HepG2 (cell line): ENCODE data around the gene ANKRD40. TPM values are rescaled to one million over a fixed set of nuclear protein-coding genes. Genes with fewer than 3 reads are reported as not detected.
A peak's percentile ranks its signal among the peaks of the same experiment; 100 is the strongest.

Experiments
- CHCHD3 ChIP-seq: sonication (generic); formaldehyde crosslinking; IDR thresholded peaks from 2 replicates; pipeline ENCODE4 v1.8.0; 2022; ENCODE audit warnings: mild to moderate bottlenecking, missing genetic modification reagents, moderate library complexity
- E2F5 ChIP-seq: sonication (generic); formaldehyde crosslinking; conservative IDR thresholded peaks from 2 replicates; pipeline ENCODE4 v1.4.0; 2020; ENCODE audit warnings: missing genetic modification reagents
- EEA1 ChIP-seq: sonication (generic); formaldehyde crosslinking; IDR thresholded peaks from 2 replicates; pipeline ENCODE4 v1.5.1; 2020; ENCODE audit warnings: mild to moderate bottlenecking, missing genetic modification reagents, borderline replicate concordance
- ELF1 ChIP-seq: sonication (generic); formaldehyde crosslinking; IDR thresholded peaks from 2 replicates; pipeline ENCODE4 v1.4.0; 2020; ENCODE audit warnings: missing genetic modification reagents
- ELF4 ChIP-seq: sonication (generic); formaldehyde crosslinking; IDR thresholded peaks from 2 replicates; pipeline ENCODE4 v1.5.0; 2020; ENCODE audit warnings: missing genetic modification reagents, mild to moderate bottlenecking, moderate library complexity, borderline replicate concordance
- FOXK2 ChIP-seq: fragments of 450-650 bp; IDR thresholded peaks from 2 replicates; pipeline ENCODE4 v1.6.1; 2016
- HDAC2 ChIP-seq: sonication (generic); formaldehyde crosslinking; IDR thresholded peaks from 2 replicates; pipeline ENCODE4 v1.4.0; 2020; ENCODE audit warnings: missing genetic modification reagents
- HNF1A ChIP-seq, 2 experiments: sonication (generic) in 1 of 2; formaldehyde crosslinking in 1 of 2; IDR thresholded peaks; 2 replicates each; pipeline versions ENCODE4 v1.4.0 to v1.6.1; 2016 to 2020; ENCODE audit warnings: borderline replicate concordance in 1 of 2, low read depth in 1 of 2, mild to moderate bottlenecking in 1 of 2, missing genetic modification reagents in 1 of 2
- KDM1A ChIP-seq: IDR thresholded peaks from 2 replicates; pipeline ENCODE4 v1.6.1; 2016; ENCODE audit warnings: missing compliant biosample characterization
- KMT2B ChIP-seq: IDR thresholded peaks from 2 replicates; pipeline ENCODE4 v1.6.1; 2016; ENCODE audit warnings: missing genetic modification reagents, missing compliant biosample characterization
- MAFF ChIP-seq: IDR thresholded peaks from 2 replicates; pipeline ENCODE4 v1.6.1; 2011; ENCODE audit warnings: low read depth, low read length, improper control_type of control experiment
- MZF1 ChIP-seq: sonication (generic); formaldehyde crosslinking; IDR thresholded peaks from 2 replicates; pipeline ENCODE4 v1.8.1; 2023; ENCODE audit warnings: mild to moderate bottlenecking, missing genetic modification reagents, borderline replicate concordance
- NPAS2 ChIP-seq: sonication (generic); formaldehyde crosslinking; IDR thresholded peaks from 2 replicates; pipeline ENCODE4 v1.8.0; 2022; ENCODE audit warnings: mild to moderate bottlenecking, missing genetic modification reagents, borderline replicate concordance
- PHF5A ChIP-seq: IDR thresholded peaks from one replicate; pipeline ENCODE4 v1.6.1; 2018; ENCODE audit warnings: low read depth, missing genetic modification reagents; ENCODE audit not compliant: unreplicated experiment
- RAD51 ChIP-seq: fragments of 450-650 bp; IDR thresholded peaks from 2 replicates; pipeline ENCODE4 v1.6.1; 2016; ENCODE audit warnings: borderline replicate concordance
- TBX2 ChIP-seq: sonication (generic); formaldehyde crosslinking; IDR thresholded peaks from 2 replicates; pipeline ENCODE4 v1.5.0; 2020; ENCODE audit warnings: missing genetic modification reagents, mild to moderate bottlenecking, borderline replicate concordance
- THAP7 ChIP-seq: sonication (generic); formaldehyde crosslinking; IDR thresholded peaks from 2 replicates; pipeline ENCODE4 v1.8.1; 2023; ENCODE audit warnings: mild to moderate bottlenecking, missing genetic modification reagents
- YEATS4 ChIP-seq: sonication (generic); formaldehyde crosslinking; IDR thresholded peaks from 2 replicates; pipeline ENCODE4 v1.4.0; 2020; ENCODE audit warnings: missing genetic modification reagents, borderline replicate concordance
- ZBTB26 ChIP-seq: IDR thresholded peaks from 2 replicates; pipeline ENCODE4 v1.6.1; 2016; ENCODE audit warnings: missing compliant biosample characterization, missing genetic modification reagents, borderline replicate concordance
- ZNF160 ChIP-seq: sonication (generic); formaldehyde crosslinking; IDR thresholded peaks from 2 replicates; pipeline ENCODE4 v1.8.0; 2022; ENCODE audit warnings: mild to moderate bottlenecking, inconsistent platforms, missing genetic modification reagents
- ZNF670 ChIP-seq: sonication (generic); formaldehyde crosslinking; IDR thresholded peaks from 2 replicates; pipeline ENCODE4 v1.8.0; 2022; ENCODE audit warnings: mild to moderate bottlenecking, missing genetic modification reagents, borderline replicate concordance
- ZNF672 ChIP-seq: sonication (generic); formaldehyde crosslinking; IDR thresholded peaks from 2 replicates; pipeline ENCODE4 v1.8.1; 2022; ENCODE audit warnings: missing genetic modification reagents
- ZSCAN22 ChIP-seq: sonication (generic); formaldehyde crosslinking; IDR thresholded peaks from 2 replicates; pipeline ENCODE4 v1.4.0; 2020; ENCODE audit warnings: mild to moderate bottlenecking, missing genetic modification reagents
- polyA plus RNA-seq, 8 experiments: library from polyadenylated mRNA; depleted of rRNA in 3 of 8; stranded (reverse) in 7 of 8; unstranded in 1 of 8; fragments of >200 nt; fragmentation: Illumina TruSeq in 4 of 8; extraction: Trizol in 4 of 8; gene quantifications; 2 replicates each; pipeline versions ENCODE4 v1.2.1 to v1.2.3, GENCODE V29; 2011 to 2016; ENCODE audit warnings: low read depth in 4 of 8, missing spikeins in 1 of 8, mixed read lengths in 1 of 8; ENCODE audit not compliant: insufficient read depth in 1 of 8
- total RNA-seq, 5 experiments: library from RNA; depleted of rRNA; stranded (reverse); fragments of >200 nt; fragmentation: Illumina TruSeq; extraction: Trizol; gene quantifications; 2 replicates each; pipeline ENCODE4 v1.2.3, GENCODE V29; 2016; ENCODE audit warnings: low read depth in 1 of 5

The ANKRD40 gene
- total and polyA plus RNA-seq, 2 of the 13 experiments (the other 11 are each of a cell fraction or from before 2014, with no cell fraction given): 35.0 to 46.4 TPM

GRCh38 chr17:50707289-50708049 lies at the start of gene ANKRD40 (continued):
- 0 out of 2 replicates have a peak, but pooled peaks have one; percentile 17 for TF ChIP-seq HNF1A (IDR thresholded peaks at IDR 0.05; ENCODE audit: low read depth)
- TF ChIP-seq HNF1A (CRISPR knock-in tag; IDR thresholded peaks at IDR 0.05; ENCODE audit: borderline replicate concordance): peak; percentile 61; the same call in 1 of the 2 replicates
- peak; percentile 90 for TF ChIP-seq PHF5A (CRISPR knock-in tag)
- peak; percentile 94 for TF ChIP-seq YEATS4 (CRISPR knock-in tag)
- TF ChIP-seq ELF1 (CRISPR knock-in tag): peak; percentile 71
- no peak for TF ChIP-seq ZSCAN22 (CRISPR knock-in tag)
- TF ChIP-seq TBX2: peak; percentile 77; the same call in 1 of the 2 replicates
- TF ChIP-seq FOXK2: peak; percentile 73
- TF ChIP-seq RAD51: no peak
- peak; percentile 69 for TF ChIP-seq E2F5 (CRISPR knock-in tag)
- no peak for TF ChIP-seq KDM1A
- peak; percentile 93 for TF ChIP-seq MZF1 (CRISPR knock-in tag)
- peak; percentile 67; the same call in 1 of the 2 replicates for TF ChIP-seq ELF4 (CRISPR knock-in tag)
- peak; percentile 94 for TF ChIP-seq CHCHD3 (CRISPR knock-in tag)
- TF ChIP-seq ZBTB26 (CRISPR knock-in tag): peak; percentile 59; the same call in 1 of the 2 replicates
- peak; percentile 95 for TF ChIP-seq KMT2B (CRISPR knock-in tag)
- peak; percentile 45; the same call in 1 of the 2 replicates for TF ChIP-seq EEA1 (CRISPR knock-in tag)
- no peak; the same call in none of the 2 replicates for TF ChIP-seq THAP7 (CRISPR knock-in tag)
- no peak for TF ChIP-seq NPAS2 (CRISPR knock-in tag)
- TF ChIP-seq ZNF670 (CRISPR knock-in tag): peak; percentile 51; the same call in 1 of the 2 replicates
- TF ChIP-seq MAFF: peak; percentile 24; the same call in 1 of the 2 replicates
- no peak for TF ChIP-seq ZNF672 (CRISPR knock-in tag)
- peak; percentile 84 for TF ChIP-seq HDAC2 (CRISPR knock-in tag)
- no peak for TF ChIP-seq ZNF160
